ENCODE results near the gene BACH2. TPM values are rescaled to one million over a fixed set of nuclear protein-coding genes. Genes with fewer than 3 reads are reported as not detected.
"Not testable (repeated sequence)": the region's sequence is repeated elsewhere in the genome, so short reads cannot be mapped to it uniquely, and the experiment has no call there.

Gene BACH2
- total and polyA plus RNA-seq, 2 donors: 0.90 to 7.5 TPM

DNA sequence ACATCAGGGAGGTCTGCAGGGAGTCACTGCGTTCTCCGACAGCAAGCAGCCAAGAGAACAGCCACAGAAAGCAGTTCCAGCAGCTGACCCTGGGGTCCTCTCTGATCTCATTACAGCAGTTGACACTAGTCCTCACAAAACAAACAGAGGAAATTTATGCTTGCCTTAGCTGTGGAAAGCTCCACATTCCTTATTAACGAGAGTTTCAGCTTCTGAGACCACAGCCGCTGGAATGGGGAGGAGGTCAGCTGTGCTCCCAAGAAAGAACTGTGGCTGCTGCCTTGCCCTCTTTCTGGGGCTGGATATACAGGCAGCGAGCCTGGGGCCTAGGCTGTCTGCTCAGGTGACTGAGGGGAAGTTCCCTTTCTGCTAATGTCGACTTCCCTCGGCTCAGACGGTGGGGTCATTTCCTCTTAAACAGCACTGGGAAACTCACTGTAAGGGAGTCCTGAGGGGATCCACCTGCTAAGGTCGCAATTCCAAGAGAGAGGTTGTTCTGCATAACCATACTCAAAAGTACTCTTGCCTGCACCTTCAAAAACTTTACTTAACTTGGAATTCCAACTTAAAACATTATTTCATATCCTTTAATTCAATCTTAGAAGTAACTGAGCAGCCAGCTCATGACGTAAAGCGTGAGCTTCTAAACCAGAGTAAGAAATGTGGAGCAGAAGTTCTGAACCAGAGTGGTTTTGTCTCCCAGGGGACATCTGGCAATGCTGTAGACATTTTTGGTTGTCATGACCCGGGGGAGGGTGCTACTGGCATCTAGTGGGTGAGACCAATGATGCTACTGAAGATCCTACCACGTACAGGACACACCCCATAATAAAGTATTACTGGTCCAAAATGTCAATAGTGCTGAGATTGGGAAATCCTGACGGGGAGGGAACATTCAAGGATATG is 80.3 kb downstream of the BACH2 start:
- H3K36me3 ChIP-seq (ENCODE audit: insufficient read depth): no peaks in the 10 kb centered on the region
- H3K27ac ChIP-seq (ENCODE audit: low read depth): no peak overlapping the region
- 62% methylated on average over 14 of the region's 14 CpGs for WGBS
- no peaks in the 10 kb centered on the region for H3K4me1 ChIP-seq (ENCODE audit: insufficient read depth)
- H3K4me3 ChIP-seq (ENCODE audit: low read depth, low read length): no peak overlapping the region
- DNase-seq (ENCODE audit: extremely low spot score): no peak

DNA sequence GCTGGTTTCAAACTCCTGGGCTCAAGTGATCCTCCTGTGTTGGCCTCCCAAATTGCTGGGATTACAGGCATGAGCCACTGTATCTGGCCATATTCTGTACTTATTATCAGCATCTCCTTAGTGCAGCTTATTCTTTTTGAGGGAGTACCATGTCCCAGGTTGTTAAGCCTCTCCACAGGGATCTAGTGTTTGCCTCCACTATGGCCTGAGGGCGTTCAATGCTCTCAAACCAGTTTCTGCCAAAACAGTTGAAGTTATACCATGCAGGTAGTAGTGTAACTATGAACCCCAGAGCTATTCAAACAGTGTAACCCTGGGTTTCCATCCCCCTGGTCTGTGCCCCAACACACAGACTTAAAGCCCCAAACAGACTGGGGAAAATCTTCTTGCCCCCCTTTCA is 81.7 kb downstream of the BACH2 start:
- no peaks in the 10 kb centered on the region for H3K4me1 ChIP-seq (ENCODE audit: insufficient read depth)
- WGBS: 95% methylated on average over 1 of the region's 1 CpG
- no peaks in the 10 kb centered on the region for H3K36me3 ChIP-seq (ENCODE audit: insufficient read depth)
- no peak for DNase-seq (ENCODE audit: extremely low spot score)
- H3K27ac ChIP-seq (ENCODE audit: low read depth): no peak overlapping the region
- H3K4me3 ChIP-seq (ENCODE audit: low read depth, low read length): no peak overlapping the region

DNA sequence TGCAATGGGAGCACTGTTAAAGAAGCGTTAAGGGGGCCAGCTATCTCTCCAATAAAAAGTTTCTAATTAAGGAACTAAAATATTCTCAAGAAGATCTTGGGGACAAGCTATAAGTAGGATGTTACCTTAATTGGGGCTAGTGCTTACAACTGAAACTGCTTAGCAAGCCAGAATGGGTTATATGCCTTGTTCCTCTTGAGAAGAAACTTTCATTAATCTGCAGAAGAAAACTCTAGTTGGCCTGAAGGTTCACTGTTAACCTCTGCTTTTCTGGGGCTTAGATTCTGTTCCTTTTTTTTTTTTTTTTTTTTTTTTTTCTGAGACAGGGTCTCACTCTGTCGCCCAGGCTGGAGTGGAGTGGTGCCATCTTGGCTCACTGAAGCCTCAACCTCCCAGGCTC is 82.2 kb downstream of the BACH2 start:
- WGBS: 86% methylated on average over 2 of the region's 2 CpGs

DNA sequence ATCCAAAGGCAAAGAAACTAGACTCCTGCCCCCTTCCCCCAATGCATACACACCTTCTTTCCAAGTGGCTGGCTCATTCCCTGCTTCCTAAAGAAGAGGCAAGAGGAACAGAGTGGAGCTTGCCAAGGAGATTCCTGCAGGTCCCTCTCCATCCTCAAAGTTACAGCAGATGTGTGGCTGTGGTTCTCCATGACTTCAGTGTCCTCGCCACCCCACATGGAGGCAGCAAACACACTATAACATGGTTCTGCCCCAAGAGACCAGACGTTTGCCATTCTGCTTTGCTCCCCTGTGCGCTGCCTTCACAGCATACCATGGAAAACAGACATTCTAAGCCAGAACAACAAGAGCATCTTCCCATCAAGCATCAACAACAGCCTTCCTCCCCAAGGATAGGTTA is 84.4 kb downstream of the BACH2 start:
- Histone ChIP-seq H3K4me1 (ENCODE audit: insufficient read depth) (no peaks in the 10 kb centered on the region), H3K4me3 (ENCODE audit: low read depth, low read length) (no peak overlapping the region), H3K27ac (ENCODE audit: low read depth) (no peak overlapping the region), H3K36me3 (ENCODE audit: insufficient read depth) (no peaks in the 10 kb centered on the region)
- 89% methylated on average over 3 of the region's 3 CpGs for WGBS
- DNase-seq (ENCODE audit: extremely low spot score): no peak

More for the DNA sequence above, 82.2 kb downstream of the BACH2 start:
- Histone ChIP-seq H3K4me3 (ENCODE audit: low read depth, low read length) (no peak overlapping the region), H3K4me1 (ENCODE audit: insufficient read depth) (no peaks in the 10 kb centered on the region), H3K36me3 (ENCODE audit: insufficient read depth) (no peaks in the 10 kb centered on the region), H3K27ac (ENCODE audit: low read depth) (no peak overlapping the region)
- DNase-seq (ENCODE audit: extremely low spot score): no peak

DNA sequence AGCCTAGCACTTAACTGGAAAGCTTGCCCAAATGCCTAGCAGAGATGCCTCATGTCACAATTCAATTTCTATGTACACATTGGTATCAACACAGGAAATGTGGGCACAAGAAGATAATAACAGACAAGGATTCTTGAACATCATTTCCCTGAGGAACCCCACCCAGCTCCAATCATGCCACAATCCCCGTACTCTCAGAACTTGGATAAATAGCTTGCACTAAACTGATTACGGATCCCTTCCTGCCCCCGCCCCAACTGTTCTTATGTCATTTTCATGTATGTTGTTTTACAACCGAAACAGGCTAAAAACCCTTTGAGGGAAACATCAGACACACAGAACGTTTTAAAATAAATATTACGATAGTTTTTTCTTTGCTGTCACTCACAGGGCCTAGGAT is 87.1 kb downstream of the BACH2 start:
- Histone ChIP-seq H3K4me3 (ENCODE audit: low read depth, low read length) (no peak overlapping the region), H3K4me1 (ENCODE audit: insufficient read depth) (no peaks in the 10 kb centered on the region), H3K27ac (ENCODE audit: low read depth) (no peak overlapping the region), H3K36me3 (ENCODE audit: insufficient read depth) (no peaks in the 10 kb centered on the region)
- DNase-seq (ENCODE audit: extremely low spot score): no peak
- WGBS: 84% methylated on average over 6 of the region's 6 CpGs

DNA sequence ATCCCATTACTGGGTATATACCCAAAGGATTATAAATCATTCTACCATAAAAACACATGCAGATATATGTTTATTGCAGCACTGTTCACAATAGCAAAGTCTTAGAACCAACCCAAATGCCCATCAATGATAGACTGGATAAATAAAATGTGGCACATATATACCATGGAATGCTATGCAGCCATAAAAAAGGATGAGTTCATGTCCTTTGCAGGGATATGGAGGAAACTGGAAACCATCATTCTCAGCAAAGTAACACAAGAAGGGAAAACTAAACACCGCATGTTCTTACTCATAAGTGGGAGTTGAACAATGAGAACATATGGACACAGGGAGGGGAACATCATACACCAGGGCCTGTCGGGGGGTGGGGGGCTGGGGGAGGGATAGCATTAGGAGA is 88.0 kb downstream of the BACH2 start:
- H3K36me3 ChIP-seq (ENCODE audit: insufficient read depth); DNase-seq (ENCODE audit: extremely low spot score); H3K4me3 ChIP-seq (ENCODE audit: low read depth, low read length); H3K4me1 ChIP-seq (ENCODE audit: insufficient read depth); H3K27ac ChIP-seq (ENCODE audit: low read depth): not testable (repeated sequence)
- WGBS: 100% methylated on average over 2 of the region's 2 CpGs

DNA sequence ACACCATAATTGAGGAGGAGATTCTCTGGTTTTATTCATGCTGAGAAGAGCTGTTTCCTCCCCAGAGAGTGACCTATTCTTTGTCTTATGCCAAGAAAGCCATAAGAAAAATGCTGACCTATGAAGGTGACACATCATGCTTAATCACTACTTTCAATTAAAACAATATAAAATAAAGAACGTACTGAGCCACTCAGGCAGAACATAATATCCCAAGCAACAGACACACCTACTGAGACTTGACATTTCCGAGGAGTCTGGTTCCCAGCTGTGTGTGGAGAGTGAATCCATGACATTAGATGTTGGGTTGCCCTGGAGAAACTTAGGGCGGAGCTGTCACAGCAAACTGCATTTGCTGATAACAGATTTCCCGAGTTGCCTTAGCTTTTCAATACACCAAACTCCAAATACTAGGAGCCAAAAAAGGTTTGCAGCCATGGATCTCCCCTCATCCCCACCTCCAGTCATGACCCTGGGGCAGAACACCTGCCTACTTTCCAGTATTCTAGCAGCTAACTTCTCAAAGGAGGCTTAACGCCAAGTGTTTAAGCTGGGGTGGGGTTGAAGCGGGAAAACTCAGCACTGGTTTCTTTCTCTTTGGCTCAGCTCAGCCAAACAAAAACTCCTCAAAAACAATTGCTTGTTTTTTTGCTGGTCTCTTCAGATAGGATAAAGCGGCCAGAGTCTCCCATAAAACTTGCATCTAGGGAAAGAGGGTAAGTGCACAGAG is 92.2 kb downstream of the BACH2 start:
- no peaks in the 10 kb centered on the region for H3K36me3 ChIP-seq (ENCODE audit: insufficient read depth)
- H3K4me1 ChIP-seq (ENCODE audit: insufficient read depth): no peaks in the 10 kb centered on the region
- no peak overlapping the region for H3K4me3 ChIP-seq (ENCODE audit: low read depth, low read length)
- WGBS: 66% methylated on average over 7 of the region's 7 CpGs
- DNase-seq (ENCODE audit: extremely low spot score): no peak
- no peak overlapping the region for H3K27ac ChIP-seq (ENCODE audit: low read depth)

DNA sequence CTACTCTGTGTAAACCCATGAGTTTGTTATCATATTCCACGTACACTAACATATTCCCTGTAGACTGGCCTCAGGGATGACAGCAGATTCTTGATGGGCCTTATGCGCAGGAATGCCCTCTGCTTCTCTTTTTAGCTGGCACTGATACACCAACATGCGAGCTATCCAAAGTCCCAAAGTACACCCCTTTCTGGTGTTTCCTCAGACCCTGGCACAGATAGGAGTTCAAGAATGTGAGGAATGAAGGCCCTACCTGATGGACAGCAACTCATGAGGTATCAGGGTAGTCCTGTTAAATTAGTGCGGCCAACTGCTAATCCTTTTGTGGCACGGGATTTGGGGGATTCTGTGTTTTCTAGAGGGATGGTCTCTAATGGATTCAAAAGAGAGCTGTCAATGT is 93.0 kb downstream of the BACH2 start:
- H3K4me3 ChIP-seq (ENCODE audit: low read depth, low read length): no peak overlapping the region
- H3K4me1 ChIP-seq (ENCODE audit: insufficient read depth): no peaks in the 10 kb centered on the region
- WGBS: 81% methylated on average over 5 of the region's 5 CpGs
- DNase-seq (ENCODE audit: extremely low spot score): no peak
- H3K27ac ChIP-seq (ENCODE audit: low read depth): no peak overlapping the region
- no peaks in the 10 kb centered on the region for H3K36me3 ChIP-seq (ENCODE audit: insufficient read depth)

DNA sequence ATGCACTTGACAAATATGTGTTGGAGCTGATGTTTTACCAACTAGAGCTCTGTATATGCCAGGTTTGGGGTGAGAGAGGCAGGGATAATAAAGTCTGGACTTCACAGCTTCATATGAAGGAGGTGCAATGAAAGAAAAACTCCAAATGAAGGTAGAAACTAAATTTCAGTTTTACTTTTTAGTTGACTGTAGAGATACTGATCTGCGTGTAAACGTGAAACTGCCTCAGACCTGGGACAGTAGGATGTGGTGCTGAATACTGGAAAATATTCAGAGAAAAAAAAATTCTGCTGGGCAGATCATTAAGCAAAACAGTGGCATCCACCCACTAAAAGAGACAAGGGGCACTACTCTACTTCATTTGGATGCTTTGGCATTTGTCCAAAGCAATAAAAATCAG is 94.5 kb downstream of the BACH2 start:
- 66% methylated on average over 2 of the region's 2 CpGs for WGBS
- no peak for DNase-seq (ENCODE audit: extremely low spot score)
- Histone ChIP-seq H3K27ac (ENCODE audit: low read depth) (no peak overlapping the region), H3K36me3 (ENCODE audit: insufficient read depth) (no peaks in the 10 kb centered on the region), H3K4me1 (ENCODE audit: insufficient read depth) (no peaks in the 10 kb centered on the region), H3K4me3 (ENCODE audit: low read depth, low read length) (no peak overlapping the region)

DNA sequence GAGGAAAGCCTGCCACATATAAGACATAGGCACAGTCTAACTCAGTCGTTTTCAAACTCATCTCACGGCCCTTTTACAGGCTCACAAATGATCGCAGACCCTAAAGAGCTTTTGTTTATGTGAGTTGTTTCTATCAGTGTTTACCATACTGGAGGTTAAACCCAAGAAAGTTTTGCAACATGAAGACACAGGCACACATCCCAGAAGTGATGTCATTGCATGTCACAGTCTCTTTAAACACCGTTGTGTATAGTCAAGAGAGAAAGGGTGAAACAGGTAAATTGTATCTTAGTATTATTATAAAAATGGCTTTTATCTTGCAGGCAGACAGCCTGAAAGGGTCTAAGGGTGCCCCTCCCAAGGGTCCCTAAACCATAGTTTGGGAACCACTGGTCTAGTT is 96.7 kb downstream of the BACH2 start:
- 49% methylated on average over 4 of the region's 4 CpGs for WGBS
- Histone ChIP-seq H3K27ac (ENCODE audit: low read depth) (no peak overlapping the region), H3K4me1 (ENCODE audit: insufficient read depth) (no peaks in the 10 kb centered on the region), H3K4me3 (ENCODE audit: low read depth, low read length) (no peak overlapping the region), H3K36me3 (ENCODE audit: insufficient read depth) (no peaks in the 10 kb centered on the region)
- DNase-seq (ENCODE audit: extremely low spot score): no peak

DNA sequence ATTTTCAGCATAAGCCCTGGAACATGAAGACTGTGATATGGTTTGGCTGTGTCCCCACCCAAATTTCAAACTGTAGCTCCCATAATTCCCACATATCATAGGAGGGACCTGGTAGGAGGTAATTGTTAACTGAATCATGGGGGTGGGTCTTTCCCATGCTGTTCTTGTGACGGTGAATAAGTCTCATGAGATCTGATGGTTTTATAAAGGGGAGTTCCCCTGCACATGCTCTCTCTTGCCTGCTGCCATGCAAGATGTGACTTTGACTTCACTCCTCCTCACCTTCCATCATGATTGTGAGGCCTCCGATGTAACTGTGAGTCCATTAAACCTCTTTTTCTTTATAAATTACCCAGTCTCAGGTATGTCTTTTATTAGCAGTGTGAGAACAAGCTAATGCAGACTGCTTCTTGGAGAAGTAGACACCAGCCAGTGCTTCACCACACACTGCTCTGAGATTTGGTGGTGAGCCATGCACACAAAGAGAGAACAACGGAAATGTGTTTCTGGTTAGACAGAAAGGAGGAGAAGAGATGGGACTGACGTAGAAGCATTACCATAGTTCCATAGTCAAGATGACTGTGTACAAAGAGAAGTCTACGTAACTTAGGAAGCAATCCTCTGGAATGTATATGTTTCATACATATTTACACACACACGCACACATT is 97.8 kb downstream of the BACH2 start:
- no peak for DNase-seq (ENCODE audit: extremely low spot score)
- WGBS: 97% methylated on average over 6 of the region's 6 CpGs
- no peaks in the 10 kb centered on the region for H3K36me3 ChIP-seq (ENCODE audit: insufficient read depth)
- no peak overlapping the region for H3K27ac ChIP-seq (ENCODE audit: low read depth)
- no peak overlapping the region for H3K4me3 ChIP-seq (ENCODE audit: low read depth, low read length)
- H3K4me1 ChIP-seq (ENCODE audit: insufficient read depth): no peaks in the 10 kb centered on the region

DNA sequence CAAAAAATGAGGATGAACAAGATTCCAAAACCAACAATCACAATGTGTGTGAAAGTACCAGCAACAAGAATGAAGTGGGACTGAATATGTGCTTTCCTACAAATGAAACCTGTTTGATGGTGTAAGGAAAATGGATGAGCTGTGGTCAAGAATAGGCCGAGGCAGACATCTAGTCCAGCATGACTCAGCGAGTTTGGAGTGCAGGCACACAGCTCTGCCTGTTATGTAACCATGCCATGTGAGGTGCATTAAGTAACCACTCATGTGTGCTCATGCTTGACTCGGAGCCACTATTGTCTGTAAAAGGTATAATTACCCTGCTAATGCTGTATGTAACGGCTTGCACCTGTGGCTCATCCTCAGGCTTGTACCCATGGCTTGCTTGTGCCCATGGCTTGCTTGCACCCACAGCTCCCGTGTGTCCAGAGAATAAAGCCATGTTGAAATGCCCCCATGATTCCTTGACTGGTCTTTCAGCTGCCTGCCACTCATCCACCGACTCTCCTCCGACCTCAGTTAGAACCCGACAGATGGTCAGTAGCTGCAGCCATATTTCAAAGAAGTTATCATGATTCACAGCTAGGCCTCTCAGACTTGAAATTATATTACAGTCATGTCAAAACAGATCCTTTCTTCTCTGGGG is 98.7 kb downstream of the BACH2 start:
- WGBS: 98% methylated on average over 8 of the region's 8 CpGs
- H3K4me3 ChIP-seq (ENCODE audit: low read depth, low read length): no peak overlapping the region
- H3K4me1 ChIP-seq (ENCODE audit: insufficient read depth): no peaks in the 10 kb centered on the region
- H3K27ac ChIP-seq (ENCODE audit: low read depth): no peak overlapping the region
- DNase-seq (ENCODE audit: extremely low spot score): no peak
- no peaks in the 10 kb centered on the region for H3K36me3 ChIP-seq (ENCODE audit: insufficient read depth)

DNA sequence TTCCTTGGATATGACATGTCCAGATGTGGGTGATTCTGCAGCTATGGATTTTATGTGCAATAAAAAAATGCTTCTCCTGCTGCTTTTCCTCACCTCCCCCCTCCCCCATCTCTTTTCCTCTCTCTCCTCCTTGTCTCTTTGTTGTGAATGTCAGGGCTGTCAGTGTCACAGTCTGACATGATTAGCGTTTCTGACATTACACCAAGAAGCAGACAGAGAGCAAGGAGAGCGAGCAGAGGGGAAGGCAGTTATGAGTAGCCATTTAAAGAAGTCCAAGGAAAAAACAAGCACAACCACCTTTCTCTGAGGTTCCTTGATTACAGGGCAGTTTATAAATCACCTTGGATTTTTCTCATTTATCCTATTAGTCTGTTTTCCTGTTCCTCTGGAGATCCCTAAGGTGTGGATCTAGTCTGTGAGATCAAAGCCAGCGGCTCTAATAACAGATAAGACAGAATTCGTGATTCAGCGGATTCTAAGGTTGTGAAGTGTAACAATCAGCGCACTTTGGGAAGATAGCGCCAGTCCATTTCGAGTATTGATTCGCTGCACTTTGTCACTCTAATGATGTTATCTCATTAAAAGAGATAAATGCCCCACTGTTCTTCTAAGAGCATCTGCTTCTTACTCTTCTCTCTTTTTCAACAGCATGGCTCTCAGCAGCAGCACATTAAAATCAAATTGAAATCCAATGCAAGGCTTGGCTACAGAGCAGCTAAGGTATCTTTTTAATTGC is 101.4 kb downstream of the BACH2 start:
- H3K27ac ChIP-seq (ENCODE audit: low read depth): no peak overlapping the region
- 92% methylated on average over 9 of the region's 9 CpGs for WGBS
- H3K36me3 ChIP-seq (ENCODE audit: insufficient read depth): no peaks in the 10 kb centered on the region
- no peaks in the 10 kb centered on the region for H3K4me1 ChIP-seq (ENCODE audit: insufficient read depth)
- H3K4me3 ChIP-seq (ENCODE audit: low read depth, low read length): no peak overlapping the region
- no peak for DNase-seq (ENCODE audit: extremely low spot score)
